Spleen (tissue), 11 donors: ENCODE data around the gene AGBL3. TPM values are rescaled to one million over a fixed set of nuclear protein-coding genes. Genes with fewer than 3 reads are reported as not detected.
A peak's percentile ranks its signal among the peaks of the same experiment; 100 is the strongest.

Source experiments
- DNase-seq: peaks from one replicate; pipeline ENCODE4 v3.0.0-alpha.2; 2020
- H3K27ac ChIP-seq, 8 donors: fragments of 200-600 bp; sonication (generic) in 7 of 8; 1 replicate in 4 of 8; 2 replicates in 4 of 8; pipeline versions ENCODE4 v1.5.0 to v1.8.0; 2016 to 2021; ENCODE audit warnings: inconsistent platforms in 4 of 8, mild to moderate bottlenecking in 4 of 8, moderate library complexity in 1 of 8
- H3K27me3 ChIP-seq, 7 donors: fragments of 200-600 bp; sonication (generic) in 6 of 7; replicated peaks in 1 of 7; 1 replicate in 4 of 7; 2 replicates in 3 of 7; pipeline versions ENCODE4 v1.5.0 to v1.8.0; 2016 to 2021; ENCODE audit warnings: inconsistent platforms in 3 of 7, mild to moderate bottlenecking in 1 of 7
- H3K36me3 ChIP-seq, 6 donors: fragments of 200-600 bp; sonication (generic) in 5 of 6; 1 replicate in 4 of 6; 2 replicates in 2 of 6; pipeline versions ENCODE4 v1.5.0 to v1.8.0; 2016 to 2021; ENCODE audit warnings: inconsistent platforms in 2 of 6
- H3K4me1 ChIP-seq, 6 donors: fragments of 200-600 bp; sonication (generic) in 5 of 6; 1 replicate in 3 of 6; 2 replicates in 3 of 6; pipeline versions ENCODE4 v1.5.0 to v1.8.0; 2016 to 2021; ENCODE audit warnings: inconsistent platforms in 3 of 6
- H3K4me3 ChIP-seq, 8 donors: fragments of 200-600 bp; sonication (generic) in 7 of 8; 1 replicate in 4 of 8; 2 replicates in 4 of 8; pipeline versions ENCODE4 v1.5.0 to v1.8.0; 2016 to 2021; ENCODE audit warnings: inconsistent platforms in 4 of 8, mild to moderate bottlenecking in 4 of 8, moderate library complexity in 2 of 8
- H3K9me3 ChIP-seq, 8 donors: fragments of 200-600 bp; sonication (generic) in 7 of 8; 1 replicate in 4 of 8; 2 replicates in 4 of 8; pipeline versions ENCODE4 v1.5.0 to v1.8.0; 2016 to 2021; ENCODE audit warnings: inconsistent platforms in 4 of 8
- CTCF ChIP-seq, 11 experiments: fragments of 200-600 bp in 7 of 11; fragments of 450-650 bp in 4 of 11; sonication (generic) in 4 of 11; IDR thresholded peaks in 8 of 11; conservative IDR thresholded peaks in 3 of 11; 1 replicate in 7 of 11; 2 replicates in 4 of 11; pipeline versions ENCODE4 v1.4.0 to v1.8.0; 2016 to 2021; ENCODE audit warnings: antibody characterized with exemption in 11 of 11, inconsistent platforms in 4 of 11, mild to moderate bottlenecking in 1 of 11
- POLR2A ChIP-seq, 3 donors: fragments of 450-650 bp; IDR thresholded peaks; one replicate each; pipeline ENCODE4 v1.5.1; 2017; ENCODE audit warnings: antibody characterized with exemption in 3 of 3, mild to moderate bottlenecking in 1 of 3
- POLR2AphosphoS5 ChIP-seq, 3 donors: sonication (generic); formaldehyde crosslinking; IDR thresholded peaks; one replicate each; pipeline ENCODE4 v1.5.1; 2017; ENCODE audit warnings: antibody characterized with exemption in 3 of 3
- WGBS, 5 donors: extraction: QIAGEN DNeasy Blood & Tissue Kit in 3 of 5; methylation state at CpG; one replicate each; pipeline versions ENCODE4 v1.1.5 to v1.1.7; 2013 to 2018; 5-methylcytosine and 5-hydroxymethylcytosine counted together
- intact Hi-C: fragments of 100-400 bp; cut with DNase I; formaldehyde crosslinking; loops from one replicate; pipeline ENCODE4 v1.15.0; 2023; ENCODE audit warnings: low total_unique reads
- polyA plus RNA-seq, 3 donors: library from polyadenylated mRNA; stranded (reverse); fragments of 200-250 nt; gene quantifications; one replicate each; pipeline ENCODE4 v1.2.1, GENCODE V29; 2013
- total RNA-seq, 7 donors: library from RNA; depleted of rRNA in 3 of 7; stranded (reverse); fragments of >200 nt in 3 of 7; fragmentation: NEBNext Ultra II Directional in 4 of 7; extraction: Animal tissue kit (Norgen Biotek cat#: 25700) in 4 of 7; gene quantifications; one replicate each; pipeline versions ENCODE4 v1.1.0 to v1.2.1, GENCODE V29; 2016 to 2021
- donor health status: healthy with polysubstance abuse.
- donor health status: DM: no; HTN: no; CAD: no; lungs with moderate emphysema.
- donor health status: DM: no; HTN: no; CAD: no.
- donor health status: Bipolar disorder and iron deficiency.
- donor health status: healthy.
- donor health status: DM: no; HTN: no; CAD: no.
- donor health status: DM: yes; HTN: yes; CAD: no.

The AGBL3 gene
- total and polyA plus RNA-seq, 10 donors = 1.2 to 12.9 (median 4.9) TPM

- WGBS, 5 donors = 94 to 97% (median 95%) methylated on average over 5 of the region's 5 CpGs
- DNase-seq = no peak
- H3K9me3 ChIP-seq = peaks cover 10 to 66% (median 47%) of the 10 kb centered on the region in 8 donors
- intact Hi-C loops = no loop called here
- no peaks in the 10 kb centered on the region for H3K4me1 ChIP-seq
- H3K27ac ChIP-seq = no peak overlapping the region
- peaks cover 0 to 59% (median 39%) of the 10 kb centered on the region in 6 donors for H3K36me3 ChIP-seq
- no peak overlapping the region for H3K4me3 ChIP-seq
- no peaks in the 10 kb centered on the region for H3K27me3 ChIP-seq
- TF ChIP-seq POLR2A (IDR thresholded peaks at IDR 0.05) = no peak
- no peak for TF ChIP-seq CTCF (IDR thresholded peaks at IDR 0.05 in 8 of 11, conservative IDR thresholded peaks at IDR 0.05 in 3 of 11)
- TF ChIP-seq POLR2AphosphoS5 (IDR thresholded peaks at IDR 0.05) = no peak
Observed at GRCh38 chr7:135180122-135180521, 193.8 kb downstream of the AGBL3 start.

GRCh38 chr7:135181261-135181928, 195.1 kb downstream of the AGBL3 start:
- TF ChIP-seq POLR2AphosphoS5 (IDR thresholded peaks at IDR 0.05) (no peak), CTCF (IDR thresholded peaks at IDR 0.05 in 8 of 11, conservative IDR thresholded peaks at IDR 0.05 in 3 of 11) (no peak), POLR2A (IDR thresholded peaks at IDR 0.05) (no peak)
- intact Hi-C loops = no loop called here
- no peak overlapping the region for H3K27ac ChIP-seq
- DNase-seq = no peak
- no peak overlapping the region for H3K4me3 ChIP-seq
- H3K4me1 ChIP-seq = no peaks in the 10 kb centered on the region
- H3K9me3 ChIP-seq = peaks cover 10 to 66% (median 47%) of the 10 kb centered on the region in 8 donors
- peaks cover 0 to 72% (median 51%) of the 10 kb centered on the region in 6 donors for H3K36me3 ChIP-seq
- WGBS, 5 donors = 89 to 92% (median 91%) methylated on average over 3 of the region's 3 CpGs
- H3K27me3 ChIP-seq = no peaks in the 10 kb centered on the region

- Histone ChIP-seq H3K27me3 (no peaks in the 10 kb centered on the region), H3K4me3 (no peak overlapping the region), H3K9me3 (peaks cover 10 to 66% (median 47%) of the 10 kb centered on the region in 8 donors), H3K36me3 (peaks cover 0 to 79% (median 58%) of the 10 kb centered on the region in 6 donors), H3K27ac (no peak overlapping the region), H3K4me1 (no peaks in the 10 kb centered on the region)
- intact Hi-C loops = no loop called here
- DNase-seq = peak; percentile 66
- 96 to 99% (median 97%) methylated on average over 31 of the region's 31 CpGs for WGBS, 5 donors
- no peak for TF ChIP-seq CTCF (IDR thresholded peaks at IDR 0.05 in 8 of 11, conservative IDR thresholded peaks at IDR 0.05 in 3 of 11)
- TF ChIP-seq POLR2A (IDR thresholded peaks at IDR 0.05) = no peak
- peak in 1 of 3 donors; percentile 64 for TF ChIP-seq POLR2AphosphoS5 (IDR thresholded peaks at IDR 0.05)
Observed at GRCh38 chr7:135181929-135182678, 195.8 kb downstream of the AGBL3 start.

GRCh38 chr7:135183478-135183877, 197.2 kb downstream of the AGBL3 start:
- no peak for TF ChIP-seq POLR2A (IDR thresholded peaks at IDR 0.05)
- no peak for TF ChIP-seq CTCF (IDR thresholded peaks at IDR 0.05 in 8 of 11, conservative IDR thresholded peaks at IDR 0.05 in 3 of 11)
- TF ChIP-seq POLR2AphosphoS5 (IDR thresholded peaks at IDR 0.05) = no peak
- peaks cover 10 to 62% (median 47%) of the 10 kb centered on the region in 8 donors for H3K9me3 ChIP-seq
- WGBS, 5 donors = 93 to 98% (median 96%) methylated on average over 7 of the region's 7 CpGs

More at GRCh38 chr7:135183478-135183877, 197.2 kb downstream of the AGBL3 start:
- H3K4me1 ChIP-seq = no peaks in the 10 kb centered on the region
- no peak overlapping the region for H3K4me3 ChIP-seq
- DNase-seq = peak; percentile 15
- no peaks in the 10 kb centered on the region for H3K27me3 ChIP-seq
- H3K27ac ChIP-seq = no peak overlapping the region
- intact Hi-C loops = no loop called here
- peaks cover 0 to 92% (median 70%) of the 10 kb centered on the region in 6 donors for H3K36me3 ChIP-seq
